ENCODE results near the gene FKBP10. TPM values are rescaled to one million over a fixed set of nuclear protein-coding genes. Genes with fewer than 3 reads are reported as not detected.

FKBP10 gene
- total RNA-seq, 1 donor from 2014 or later: 42.0 TPM

DNA sequence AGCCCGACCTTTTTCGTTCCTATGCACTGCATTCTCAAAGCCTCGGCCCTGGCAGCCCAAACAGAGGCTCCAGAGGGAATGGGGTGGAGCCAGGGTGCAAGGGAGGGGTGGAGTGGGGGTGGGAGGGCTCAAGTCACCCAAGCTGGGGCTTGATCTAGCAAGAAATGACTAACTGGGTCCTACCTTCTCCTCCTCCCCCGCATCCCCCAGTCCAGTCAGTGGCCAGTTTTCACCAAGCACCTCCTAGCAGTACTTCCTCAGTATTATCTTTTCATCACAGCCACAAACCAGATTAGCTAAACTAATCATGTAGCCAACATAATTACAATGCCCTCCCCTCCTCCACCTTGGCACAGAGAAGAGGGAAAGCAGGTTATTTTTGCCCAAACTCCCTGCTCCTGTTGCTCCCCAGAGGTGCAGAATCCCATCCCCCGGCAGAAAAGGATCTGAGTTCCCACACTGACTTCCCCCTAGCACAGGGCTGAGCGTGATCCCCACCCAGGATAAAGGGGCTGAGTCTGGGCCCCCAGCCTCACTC is 28.5 kb upstream of the FKBP10 start:
- DNase-seq (ENCODE audit: low spot score): peak; percentile 86

DNA sequence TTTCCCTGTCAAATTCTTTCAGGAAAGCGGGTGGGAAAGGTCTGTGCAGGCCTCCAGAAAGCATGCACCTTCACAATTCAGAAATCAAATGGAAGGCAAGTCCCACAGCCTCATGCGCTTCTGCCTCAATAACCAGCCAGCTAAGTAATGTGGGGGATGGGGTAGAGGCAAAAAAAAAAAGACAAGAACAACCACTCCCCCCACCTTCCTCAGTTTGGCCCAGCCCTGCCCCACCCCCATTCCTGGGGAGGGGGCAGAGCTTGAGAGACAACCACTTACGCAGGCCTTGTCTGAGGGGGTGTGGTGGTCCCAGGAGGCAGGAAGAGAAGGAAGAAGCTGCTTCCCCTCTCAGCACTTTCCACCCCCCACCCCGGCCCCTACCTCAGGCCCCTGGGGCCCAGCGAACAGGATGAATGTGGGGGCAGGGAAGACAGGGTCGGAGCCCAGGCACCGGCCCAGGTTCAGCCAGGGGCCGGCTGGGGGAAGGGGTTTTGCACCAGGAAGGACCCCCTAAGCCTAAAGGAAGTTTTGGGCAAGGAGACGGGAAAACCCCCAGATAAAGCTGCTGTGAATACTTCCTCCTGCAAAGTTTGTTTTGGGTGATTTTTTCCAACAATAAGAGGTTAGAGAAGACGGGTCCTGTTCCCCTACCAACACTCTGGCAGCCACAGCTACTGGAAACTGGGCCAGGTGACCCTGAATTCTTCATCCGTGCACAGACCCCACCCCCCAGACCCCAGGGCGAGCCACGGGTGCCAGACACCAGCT is 27.5 kb upstream of the FKBP10 start:
- peak; percentile 67 for DNase-seq (ENCODE audit: low spot score)

DNA sequence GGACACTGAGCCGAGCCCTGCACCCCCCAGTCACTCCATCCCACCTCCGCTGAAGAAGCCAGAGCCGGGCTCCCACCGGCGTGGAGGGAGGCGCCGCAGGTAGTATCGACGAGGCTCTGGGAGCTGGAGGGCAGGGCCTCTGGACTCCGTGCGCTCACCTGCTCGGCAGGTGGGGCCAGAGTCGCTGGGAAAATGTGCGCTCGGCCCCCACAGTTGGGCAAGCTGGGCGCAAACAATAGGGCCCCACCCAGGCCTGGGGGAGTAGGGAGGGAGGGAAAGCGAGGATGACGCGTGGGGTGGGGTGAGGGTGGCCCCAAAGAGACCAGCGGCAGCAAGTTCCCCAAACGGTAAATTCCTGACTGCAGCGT is 27.0 kb upstream of the FKBP10 start:
- DNase-seq (ENCODE audit: low spot score): peak; percentile 89

DNA sequence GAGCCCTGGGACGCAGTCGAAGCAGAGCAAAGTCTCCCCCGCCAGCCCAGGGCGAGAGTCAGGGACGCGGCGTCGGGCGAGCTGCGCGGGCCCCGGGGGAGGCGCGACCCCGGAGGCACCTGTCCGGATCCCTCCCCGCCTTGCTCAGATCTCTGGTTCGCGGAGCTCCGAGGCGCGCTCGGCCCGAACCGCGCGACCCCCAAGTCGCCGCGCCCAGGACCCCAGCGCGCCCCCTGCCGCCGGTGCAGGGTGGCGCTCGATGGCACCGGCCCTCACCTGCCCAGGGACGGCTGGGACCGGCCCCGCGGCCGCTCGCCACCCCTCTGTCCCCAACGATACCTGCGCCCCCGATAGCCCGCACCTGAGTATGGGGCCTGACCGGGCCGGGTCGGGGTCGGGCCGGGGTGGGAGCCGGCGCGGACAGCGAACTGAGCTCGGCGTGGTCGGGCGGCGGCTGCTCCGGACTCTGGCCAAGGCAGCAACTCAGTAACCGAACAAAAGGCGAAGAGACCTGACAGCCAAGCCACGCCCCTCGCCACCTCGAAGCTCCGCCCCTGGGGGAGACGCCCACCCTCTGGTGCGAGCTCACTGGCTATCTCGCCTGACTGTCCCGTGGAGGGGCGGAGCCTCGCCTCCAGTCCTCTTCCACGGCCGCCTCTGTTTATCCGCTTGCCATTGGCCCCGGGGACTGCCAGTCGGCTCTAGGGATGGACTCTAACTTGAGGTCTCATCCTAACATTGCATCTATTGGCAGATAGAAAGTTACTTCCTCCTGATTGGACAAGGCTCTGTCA is 26.4 kb upstream of the FKBP10 start, which contains the start of gene JUP:
TSS of gene JUP (minus strand) at position 485 of the 794 bp plus-strand sequence. CDS start 14,857 bp downstream, outside the sequence.
- peak; percentile 100 for DNase-seq (ENCODE audit: low spot score)

DNA sequence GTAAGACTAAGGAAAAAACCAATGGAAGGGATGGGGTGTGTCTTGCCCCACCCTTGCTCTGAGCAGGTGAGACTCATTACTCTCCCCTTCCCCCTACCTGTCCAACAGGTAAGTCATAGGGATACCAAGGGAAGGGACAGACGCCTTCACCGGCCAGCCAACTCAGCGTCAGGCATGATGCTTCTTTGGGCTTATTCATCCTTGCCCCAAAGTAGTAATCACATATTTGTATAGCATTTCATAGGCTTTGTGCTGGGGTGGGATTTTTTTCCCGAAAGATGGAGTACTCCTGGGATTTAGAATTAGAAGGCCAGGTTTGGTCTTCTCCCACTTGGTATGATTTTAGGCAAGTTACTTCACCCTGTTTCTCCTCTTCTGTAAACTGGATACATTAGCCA is 25.8 kb upstream of the FKBP10 start:
- DNase-seq (ENCODE audit: low spot score): no peak

DNA sequence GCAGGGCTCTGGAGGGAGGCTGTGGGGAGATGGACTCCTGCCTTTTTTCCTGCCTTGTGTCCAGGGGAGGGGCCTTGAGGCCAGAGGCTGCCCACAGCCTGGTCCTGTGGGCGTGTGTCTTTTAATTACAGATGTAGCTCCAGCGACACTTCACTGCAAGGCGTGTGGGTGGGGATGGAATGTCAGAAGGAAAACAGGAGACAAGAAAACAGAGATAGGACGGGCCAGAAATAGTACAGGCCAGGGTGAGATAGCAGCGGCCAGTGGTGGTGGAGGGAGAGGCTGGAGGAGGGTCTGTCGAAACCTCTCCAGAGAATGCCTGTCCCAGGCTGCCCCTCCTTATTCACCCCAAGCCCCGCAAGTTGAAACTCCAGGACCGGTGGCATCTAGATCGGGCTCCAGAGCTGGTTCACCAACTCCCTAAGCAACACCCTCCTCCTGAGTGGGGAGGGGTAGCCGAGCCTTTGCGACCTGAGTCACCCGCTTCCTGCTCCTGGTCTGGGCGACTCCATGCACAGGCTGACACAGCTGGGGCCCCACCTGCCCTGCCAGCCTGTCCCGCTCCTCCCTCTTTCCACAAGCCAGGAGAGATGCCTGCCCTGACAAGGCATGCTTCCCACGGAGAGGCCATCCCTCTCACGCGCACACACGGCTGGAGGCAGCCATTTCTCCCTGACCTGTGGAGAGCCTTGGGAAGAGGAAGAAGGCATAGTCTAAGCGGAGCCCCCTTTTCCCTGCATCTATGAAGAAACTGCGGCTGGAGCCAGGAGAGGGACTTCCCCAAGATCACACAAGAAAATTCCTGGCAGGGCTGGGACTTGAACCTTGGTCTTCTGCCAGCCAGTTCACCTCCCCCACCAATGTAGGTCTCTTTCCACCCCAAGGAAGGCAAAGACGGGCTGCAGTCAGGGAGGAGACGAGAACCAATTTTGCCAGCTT is 19.7 kb upstream of the FKBP10 start:
- peak; percentile 89 for DNase-seq (ENCODE audit: low spot score)

DNA sequence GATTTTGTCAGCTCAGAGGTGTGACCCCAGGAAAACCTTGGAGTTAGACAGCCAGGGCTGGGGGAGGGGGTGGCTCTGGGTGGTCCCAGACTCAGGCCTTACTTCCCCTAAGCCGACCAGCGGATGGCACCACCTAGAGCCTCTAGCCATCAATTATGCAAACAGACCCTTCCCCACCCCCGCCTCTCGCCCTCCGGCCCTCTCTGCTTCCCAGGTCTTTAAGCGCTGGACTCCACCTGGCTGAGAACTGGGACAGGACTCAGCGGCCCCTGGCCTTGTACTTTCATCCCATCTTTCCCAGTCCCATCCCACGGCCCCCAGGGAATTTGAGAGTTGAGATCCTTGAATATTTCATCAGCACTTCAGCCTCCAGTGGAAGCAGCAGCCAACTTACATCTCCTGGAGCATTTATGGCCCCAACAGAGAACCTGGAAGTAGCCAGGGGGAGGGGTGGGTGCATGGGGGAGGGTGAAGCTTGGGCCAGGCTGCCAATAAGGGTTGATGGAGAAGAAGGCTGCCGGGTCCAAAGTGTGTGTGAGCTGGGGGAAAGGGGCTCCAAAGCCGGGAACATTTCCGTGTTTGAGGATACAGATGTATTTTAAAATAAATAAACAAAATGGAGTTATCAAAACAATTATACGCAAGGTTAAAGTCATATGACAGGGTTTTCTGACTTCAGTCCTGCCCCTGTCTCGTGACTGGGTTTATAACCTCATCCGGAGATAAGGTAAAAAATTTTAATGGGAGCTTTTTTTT is 18.8 kb upstream of the FKBP10 start:
- DNase-seq (ENCODE audit: low spot score): no peak

DNA sequence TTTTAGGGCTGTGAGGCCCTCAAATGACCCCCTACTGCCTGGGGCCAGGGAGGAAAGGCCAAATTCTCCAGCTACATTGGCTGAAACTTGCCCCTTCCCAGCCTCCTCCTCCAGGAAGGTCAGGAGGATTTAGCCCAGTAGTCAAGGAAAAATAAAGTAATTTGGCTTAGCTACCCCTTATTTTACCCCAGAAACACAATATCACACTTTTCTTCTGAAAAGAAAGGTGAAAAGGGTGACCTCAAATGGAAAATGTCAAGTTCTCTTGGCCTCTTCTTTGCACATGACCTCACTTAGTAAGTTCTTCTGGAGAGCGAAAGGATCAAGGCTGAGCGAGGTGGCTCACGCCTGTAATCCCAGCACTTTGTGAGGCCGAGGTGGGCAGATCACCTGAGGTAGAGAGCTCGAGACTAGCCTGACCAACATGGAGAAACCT is 18.2 kb upstream of the FKBP10 start:
- DNase-seq (ENCODE audit: low spot score): no peak

DNA sequence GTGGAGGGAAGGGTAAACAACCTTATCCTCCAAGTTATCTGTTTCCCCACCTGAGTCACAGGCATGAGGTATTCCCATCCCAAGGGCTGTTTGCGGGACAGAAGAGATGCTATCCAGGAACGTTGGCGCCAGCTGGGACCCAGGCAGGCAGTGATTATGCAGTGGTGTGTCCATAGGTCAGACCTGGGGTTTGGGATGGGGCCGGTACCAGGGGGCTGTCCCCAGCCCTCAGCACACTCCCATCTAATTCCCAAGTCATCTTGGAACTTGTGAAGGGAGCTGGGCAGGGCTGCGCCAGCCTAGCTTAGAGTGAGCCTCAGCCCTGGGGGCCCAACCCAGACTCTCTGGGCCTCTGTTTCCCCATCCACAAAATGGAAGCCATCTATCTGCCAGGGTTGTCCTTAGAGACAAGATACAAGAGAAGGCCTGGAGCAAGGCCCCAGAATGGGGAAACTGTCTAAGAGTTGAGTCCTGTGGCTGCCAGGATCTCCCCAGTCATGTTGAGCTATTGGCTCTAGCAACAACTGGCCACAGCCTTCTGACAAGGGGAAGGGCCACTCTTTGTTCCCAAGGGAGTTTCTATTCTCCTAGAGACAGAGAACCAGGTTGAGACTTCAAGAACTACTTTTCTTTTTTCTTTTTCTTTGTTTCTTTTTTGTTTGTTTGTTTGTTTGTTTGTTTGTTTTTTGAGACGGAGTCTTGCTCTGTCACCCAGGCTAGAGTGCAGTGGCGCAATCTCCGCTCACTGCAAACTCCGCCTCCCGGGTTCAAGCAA is 16.5 kb upstream of the FKBP10 start:
- no peak for DNase-seq (ENCODE audit: low spot score)

DNA sequence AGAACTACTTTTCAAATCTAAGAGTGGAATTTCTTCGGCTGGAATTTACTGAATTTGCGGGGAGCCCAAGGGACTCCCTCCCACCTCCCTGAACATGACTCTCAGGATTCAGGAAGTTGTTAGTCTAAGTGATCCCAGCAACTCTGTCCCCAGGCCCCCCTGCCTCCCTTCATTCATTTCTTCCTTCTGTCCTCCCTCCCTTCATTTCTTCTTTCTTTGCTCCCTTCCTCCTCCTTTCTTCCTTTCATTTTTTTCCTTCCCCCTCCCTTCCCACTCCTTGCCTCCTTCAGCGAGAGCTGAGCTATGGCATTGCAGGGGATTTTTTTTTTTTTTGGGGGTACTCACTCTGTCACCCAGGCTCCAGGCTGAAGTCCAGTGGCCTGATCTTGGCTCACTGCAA is 15.4 kb upstream of the FKBP10 start:
- DNase-seq (ENCODE audit: low spot score): no peak

DNA sequence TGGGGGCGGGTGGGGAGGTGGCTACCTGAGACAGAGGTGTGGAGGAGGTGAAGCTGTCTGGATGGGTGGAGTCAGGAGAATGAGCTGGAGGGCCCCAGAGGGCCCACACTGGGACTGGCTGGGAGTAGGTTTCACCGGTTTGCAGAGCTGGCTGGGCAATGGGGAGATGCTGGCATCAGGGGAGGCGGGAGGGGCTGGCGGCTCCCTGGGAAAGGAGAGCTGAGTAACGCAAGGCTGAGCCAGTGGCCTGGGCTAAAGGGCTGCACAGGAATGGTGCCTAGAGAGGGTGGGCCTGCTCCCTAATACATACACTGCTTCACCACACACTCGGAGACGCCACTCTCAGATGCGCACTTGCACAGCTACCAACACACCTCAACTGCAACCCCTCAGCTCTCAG is 13.4 kb upstream of the FKBP10 start:
- DNase-seq (ENCODE audit: low spot score): no peak

DNA sequence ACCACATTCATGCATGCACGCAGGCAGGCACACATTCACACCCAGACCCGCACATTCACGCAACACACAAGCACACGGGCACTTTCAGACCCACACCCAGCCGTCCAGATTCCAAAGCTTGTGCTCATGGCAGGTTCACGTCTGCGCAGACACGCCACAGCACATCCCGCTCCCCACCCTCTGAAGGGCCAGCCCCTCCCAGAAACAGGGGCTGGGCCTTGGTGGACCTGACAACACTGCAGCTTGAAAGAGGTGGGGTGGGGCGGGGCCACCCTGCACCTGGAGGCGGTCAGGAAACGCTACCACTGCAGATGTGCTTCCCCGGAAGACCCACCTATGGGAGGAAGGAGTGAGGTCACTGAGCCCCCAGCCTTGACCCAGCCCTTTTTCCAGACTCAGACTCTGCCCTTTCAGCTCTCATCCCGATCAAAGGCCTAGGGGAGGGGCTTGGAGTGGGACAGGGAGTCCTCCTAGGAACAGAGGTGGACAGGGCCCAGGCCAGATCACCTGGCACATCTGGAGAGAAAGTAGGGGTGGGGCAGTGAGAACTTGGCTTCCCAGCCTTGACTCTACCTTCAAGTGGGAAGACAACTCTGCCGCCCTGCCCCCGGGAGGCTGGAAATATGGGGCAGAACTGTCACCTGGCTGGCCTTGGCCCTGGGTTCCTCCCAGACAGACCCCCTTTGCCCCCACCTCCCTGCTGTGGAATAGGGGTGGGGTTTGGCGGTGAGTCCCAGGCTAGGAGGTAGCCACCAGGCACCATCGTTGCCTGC is 12.0 kb upstream of the FKBP10 start:
- peak; percentile 90 for DNase-seq (ENCODE audit: low spot score)

DNA sequence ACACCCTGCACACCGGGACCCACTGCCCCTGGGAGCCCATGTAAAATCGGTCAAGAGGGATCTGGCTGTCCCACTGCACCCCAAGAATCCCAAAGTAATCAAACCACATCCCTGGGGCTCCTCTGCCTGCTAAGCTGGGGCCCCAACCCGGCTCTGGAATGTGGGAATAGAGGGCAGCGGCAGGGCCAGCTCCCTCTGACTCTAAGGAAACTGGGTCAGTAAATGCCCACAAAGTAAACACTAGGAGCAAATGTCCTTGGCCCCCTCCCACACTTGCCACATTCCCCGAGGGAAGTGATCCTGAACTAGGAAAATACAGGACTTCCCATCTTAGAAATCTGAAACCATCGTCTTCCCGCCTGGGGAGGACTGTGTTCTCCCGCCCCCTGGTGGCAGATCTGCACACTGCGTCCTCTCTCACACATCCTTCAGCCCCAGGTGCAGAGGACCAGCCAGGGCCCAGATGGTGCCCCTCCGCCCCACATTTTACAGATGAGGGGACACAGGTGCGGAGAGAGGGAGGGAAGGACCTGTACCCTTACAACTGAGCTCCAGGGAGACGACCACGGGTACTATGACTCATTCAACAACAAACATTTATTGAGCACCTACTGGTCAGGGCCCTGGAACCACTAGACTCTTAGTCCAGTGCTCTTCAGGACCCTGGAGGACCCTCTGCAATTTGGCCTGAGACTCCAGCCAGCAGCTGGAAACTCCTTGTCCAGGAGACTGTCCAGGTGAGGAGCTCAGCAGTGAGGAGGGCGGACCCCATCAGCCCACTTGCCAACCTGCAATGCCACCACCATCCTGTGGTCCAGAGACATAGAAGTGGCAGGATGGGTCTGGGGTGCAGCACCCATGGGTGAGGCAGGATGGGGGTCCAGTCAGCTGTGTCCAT is 11.2 kb upstream of the FKBP10 start:
- DNase-seq (ENCODE audit: low spot score): peak; percentile 90

DNA sequence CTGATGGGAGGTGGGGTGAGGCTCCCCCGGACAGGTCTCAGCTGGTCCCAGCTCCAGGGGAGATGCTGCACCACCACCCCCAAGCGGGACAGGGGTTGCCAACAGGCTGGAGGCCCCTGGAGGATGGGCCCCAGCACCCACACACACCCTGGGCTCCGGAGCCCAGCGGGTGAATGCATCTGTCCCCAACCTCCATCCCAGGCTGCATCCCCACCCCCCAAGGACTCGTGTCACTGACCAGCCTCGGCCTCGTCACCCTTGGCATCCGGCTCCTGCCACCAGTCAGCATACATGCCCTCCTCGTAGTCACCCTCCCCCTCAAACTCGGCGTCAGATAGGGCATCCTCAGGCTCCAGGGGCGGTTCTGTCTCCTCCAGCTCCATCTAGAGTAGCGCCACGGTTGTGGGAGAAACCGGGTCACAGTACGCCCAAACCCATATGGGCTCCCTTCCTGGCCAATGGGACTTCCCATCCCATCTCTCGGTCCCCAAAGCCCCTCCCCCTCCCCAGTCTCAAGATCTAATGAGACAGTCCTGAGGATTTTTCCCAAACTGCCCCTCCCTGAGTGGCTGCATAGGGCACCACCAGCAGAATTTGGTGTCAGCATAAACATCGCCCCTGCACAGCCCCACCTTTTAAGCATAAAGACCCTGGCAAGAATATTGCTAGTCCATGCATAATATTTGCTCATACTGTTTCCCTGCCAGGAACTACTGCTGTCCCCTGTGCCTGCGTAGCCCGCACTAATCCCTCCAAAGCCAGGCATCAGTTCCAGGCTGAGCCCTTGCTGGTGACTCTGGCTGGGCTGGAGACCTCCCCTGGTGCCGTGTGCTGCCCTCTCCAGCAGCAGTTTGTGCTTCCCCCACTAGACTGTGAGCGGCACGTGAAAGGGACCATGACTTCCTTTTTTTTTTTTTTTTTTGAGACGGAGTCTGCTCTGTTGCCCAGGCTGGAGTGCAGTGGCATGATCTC is 9.5 kb upstream of the FKBP10 start:
- DNase-seq (ENCODE audit: low spot score): no peak

DNA sequence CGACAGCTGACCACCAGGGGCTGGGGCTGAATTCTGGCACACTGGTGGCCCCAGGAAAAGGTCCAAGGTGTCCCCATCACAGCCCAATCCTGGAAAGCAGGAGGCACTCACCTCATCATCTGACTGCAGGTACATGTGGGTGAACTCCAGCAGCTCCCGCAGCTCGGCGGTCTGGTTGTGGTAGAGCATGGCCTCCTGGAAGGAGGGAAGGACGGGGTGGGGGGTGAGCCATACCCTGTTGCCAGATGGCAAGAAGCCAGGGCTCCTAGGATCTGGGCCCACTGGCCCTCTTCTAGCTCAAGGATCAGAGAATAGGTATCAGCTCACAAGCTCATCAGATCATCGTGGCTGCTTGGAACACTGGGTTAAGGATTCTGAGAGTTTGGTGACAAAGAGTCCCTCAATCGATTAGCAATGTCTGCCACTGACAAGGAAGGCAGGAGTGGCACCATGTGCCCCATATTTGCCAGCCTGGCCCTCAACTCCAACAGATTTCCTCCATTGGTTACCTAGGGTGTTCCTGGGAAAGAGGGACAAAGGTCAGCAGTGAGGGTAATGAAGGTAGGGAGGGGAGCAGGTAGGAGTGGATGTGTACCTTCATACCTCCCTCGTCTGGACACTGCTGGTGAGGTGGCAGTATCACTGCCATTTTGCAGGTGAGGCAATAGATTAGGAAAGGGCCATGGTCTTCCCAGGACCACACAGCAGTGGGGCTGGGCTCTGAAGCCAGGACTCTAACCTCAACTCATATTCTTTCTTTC is 5.9 kb upstream of the FKBP10 start:
- DNase-seq (ENCODE audit: low spot score): no peak

Data from ureter (tissue), 1 donor.